Activated CD4-positive, alpha-beta T cell treated with anti-CD3 and anti-CD28 coated beads for 36 hours (primary cell): ENCODE data around the gene SMYD3. TPM values are rescaled to one million over a fixed set of nuclear protein-coding genes. Genes with fewer than 3 reads are reported as not detected.
"Not testable (repeated sequence)": the region's sequence is repeated elsewhere in the genome, so short reads cannot be mapped to it uniquely, and the experiment has no call there.

ENCODE experiments used
- ATAC-seq: fragments of 200-7000 bp; cut with Tn5 transposase; one replicate; pipeline ENCODE4 v1.10.0; 2021; ENCODE audit warnings: mild to moderate bottlenecking, moderate library complexity
- CTCF ChIA-PET: fragments of 350-600 bp; sonication (Branson Sonifier 250); formaldehyde crosslinking; loops from one replicate; lab custom pipeline; 2021; ENCODE audit warnings: antibody characterized with exemption; lab: Charles Lee
- POLR2A ChIA-PET: fragments of 350-600 bp; sonication (Branson Sonifier 250); formaldehyde crosslinking; loops from one replicate; lab custom pipeline; 2021; ENCODE audit warnings: antibody characterized with exemption, inconsistent platforms; lab: Charles Lee
- DNase-seq: peaks from one replicate; pipeline ENCODE4 v3.0.0-alpha.2; 2020
- H3K27ac Mint-ChIP-seq: one replicate; pipeline ENCODE4 v1.8.0; 2021; ENCODE audit warnings: mixed read lengths
- H3K27me3 Mint-ChIP-seq: one replicate; pipeline ENCODE4 v1.8.0; 2021; ENCODE audit warnings: mixed read lengths
- H3K36me3 Mint-ChIP-seq: one replicate; pipeline ENCODE4 v1.8.0; 2021; ENCODE audit warnings: low read depth, mixed read lengths
- H3K4me1 Mint-ChIP-seq: one replicate; pipeline ENCODE4 v1.8.0; 2021; ENCODE audit warnings: mixed read lengths
- H3K4me3 Mint-ChIP-seq: one replicate; pipeline ENCODE4 v1.8.0; 2021; ENCODE audit warnings: mild to moderate bottlenecking, moderate library complexity, mixed read lengths
- H3K9me3 Mint-ChIP-seq: one replicate; pipeline ENCODE4 v1.8.0; 2021; ENCODE audit warnings: low read depth, mixed read lengths
- intact Hi-C, 2 experiments: fragments of 100-400 bp; cut with DNase I in 1 of 2; cut with micrococcal nuclease in 1 of 2; formaldehyde crosslinking; loops; one replicate each; pipeline versions ENCODE4 v1.14.2 to v1.15.1; 2022 to 2024; cut with DNase I, micrococcal nuclease
- total RNA-seq, 2 experiments: library from RNA; stranded (reverse); gene quantifications; one replicate each; pipeline ENCODE4 v1.2.3, GENCODE V29; 2021

SMYD3 gene
- total RNA-seq, 2 experiments from 2014 or later, result 17.2 to 18.4 TPM

DNA sequence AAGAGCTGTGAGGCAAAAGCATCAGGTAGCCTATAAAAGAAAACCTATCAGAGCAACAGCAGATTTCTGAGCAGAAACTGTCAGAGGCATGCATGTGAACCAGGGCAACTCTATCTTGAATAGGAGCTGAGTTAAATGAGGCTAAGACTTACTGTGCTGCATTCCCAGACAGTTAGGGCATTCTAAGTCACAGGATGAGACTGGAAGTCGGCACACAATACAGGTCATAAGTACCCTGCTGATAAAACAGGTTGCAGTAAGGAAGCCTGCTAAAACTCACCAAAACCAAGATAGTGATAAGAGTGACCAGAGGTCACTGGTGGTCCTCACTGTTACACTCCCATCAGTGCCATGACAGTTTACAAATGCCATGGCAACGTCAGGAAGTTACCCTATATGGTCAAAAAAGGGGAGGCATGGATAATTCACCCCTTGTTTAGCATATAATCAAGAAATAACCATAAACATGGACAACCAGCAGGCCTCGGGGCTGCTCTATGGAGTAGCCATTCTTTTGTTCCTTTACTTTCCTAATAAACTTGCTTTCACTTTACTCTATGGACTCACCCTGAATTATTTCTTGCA is 150.0 kb downstream of the SMYD3 start:
- H3K27me3 Mint-ChIP-seq, DNase-seq, H3K27ac Mint-ChIP-seq, ATAC-seq, H3K4me3 Mint-ChIP-seq, H3K4me1 Mint-ChIP-seq, intact Hi-C loops: not testable (repeated sequence)
- peaks cover 43% of the 10 kb centered on the region for H3K36me3 Mint-ChIP-seq
- ChIA-PET POLR2A (interaction anchor here (0.6 kb wide), 1 partner anchor 190 kb away, joined by 3 read pairs; no protein-coding TSS in a partner anchor), CTCF (interaction anchor here (0.6 to 1.2 kb wide), 3 partner anchors 18 to 559 kb away, joined by 3 read pairs; no protein-coding TSS in a partner anchor)
- peaks cover 34% of the 10 kb centered on the region for H3K9me3 Mint-ChIP-seq

DNA sequence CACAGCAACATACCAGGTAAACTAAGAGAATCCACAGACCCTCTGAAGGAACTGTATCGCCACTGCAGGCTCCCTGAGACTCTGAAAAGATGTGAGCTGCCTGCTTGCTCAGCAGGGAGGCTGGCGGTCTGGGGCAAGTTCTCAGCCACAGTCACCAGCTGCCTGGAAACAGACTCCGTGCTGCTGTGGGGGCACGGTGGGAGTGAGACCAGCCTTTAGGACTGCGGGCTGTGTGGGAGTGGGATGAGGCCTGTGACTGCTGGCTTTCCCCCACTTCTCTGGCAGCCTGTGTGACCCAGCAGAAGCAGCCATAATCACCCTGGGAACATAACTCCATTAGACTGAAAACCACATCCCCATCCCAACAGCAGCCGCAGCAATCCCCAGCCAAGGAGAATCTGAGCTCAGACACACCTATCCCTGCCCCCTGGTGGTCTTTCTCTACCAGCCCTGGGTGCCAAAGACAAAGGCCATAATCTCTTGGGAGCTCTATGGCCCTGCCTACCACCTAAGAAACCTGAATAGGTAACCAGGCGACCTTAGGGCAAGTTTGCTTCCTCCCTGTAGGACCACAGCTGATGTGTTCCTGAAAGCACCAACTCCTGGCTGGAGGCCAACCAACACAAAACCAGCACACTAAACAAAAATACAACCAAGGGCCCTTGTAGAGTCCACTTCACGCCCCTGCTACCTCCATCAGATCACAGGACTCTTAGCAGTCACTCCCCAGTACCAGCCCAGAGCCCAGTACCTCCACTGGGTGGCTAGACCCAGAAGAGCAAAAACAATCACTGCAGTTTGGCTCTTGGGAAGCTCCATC is 151.5 kb downstream of the SMYD3 start:
- intact Hi-C loops, result no loop called here
- DNase-seq, result no peak
- ChIA-PET POLR2A (no interaction called here), CTCF (interaction anchor here (1.2 kb wide), 2 partner anchors 15 to 558 kb away, joined by 3 to 4 read pairs; no protein-coding TSS in a partner anchor)
- Mint-ChIP-seq H3K27me3 (no peaks in the 10 kb centered on the region), H3K27ac (no peak overlapping the region), H3K4me3 (no peak overlapping the region), H3K36me3 (peaks cover 34% of the 10 kb centered on the region), H3K9me3 (peaks cover 26% of the 10 kb centered on the region), H3K4me1 (no peaks in the 10 kb centered on the region)
- ATAC-seq, result no peak

DNA sequence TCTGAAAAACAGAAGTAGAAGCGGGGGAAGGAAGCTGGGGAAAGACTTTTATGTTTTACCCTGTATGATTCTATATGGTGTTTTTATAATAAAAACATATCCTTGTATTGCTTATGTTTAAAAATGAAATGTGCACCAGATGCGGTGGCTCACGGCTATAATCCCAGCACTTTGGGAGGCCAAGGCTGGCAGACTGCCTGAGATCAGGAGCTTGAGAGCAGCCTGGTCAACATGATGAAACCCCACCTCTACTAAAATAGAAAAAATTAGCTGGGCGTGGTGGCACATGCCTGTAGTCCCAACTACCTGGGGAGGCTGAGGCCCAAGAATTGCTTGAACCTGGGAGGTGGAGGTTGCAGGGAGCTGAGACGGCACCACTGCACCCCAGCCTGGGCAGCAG is 155.4 kb downstream of the SMYD3 start:
- no peak for ATAC-seq
- Mint-ChIP-seq H3K36me3 (peaks cover 20% of the 10 kb centered on the region), H3K4me3 (no peak overlapping the region), H3K27ac (no peak overlapping the region), H3K27me3 (no peaks in the 10 kb centered on the region), H3K4me1 (no peaks in the 10 kb centered on the region), H3K9me3 (peaks cover 1% of the 10 kb centered on the region)
- DNase-seq, result no peak
- ChIA-PET CTCF (interaction anchor here (1.9 kb wide), 1 partner anchor 16 kb away, joined by 4 read pairs; no protein-coding TSS in a partner anchor), POLR2A (no interaction called here)
- intact Hi-C loops, result loop anchor here in 1 of 2 experiments (5.0 kb wide), 1 partner anchor 1239 kb away; no protein-coding TSS in a partner anchor

DNA sequence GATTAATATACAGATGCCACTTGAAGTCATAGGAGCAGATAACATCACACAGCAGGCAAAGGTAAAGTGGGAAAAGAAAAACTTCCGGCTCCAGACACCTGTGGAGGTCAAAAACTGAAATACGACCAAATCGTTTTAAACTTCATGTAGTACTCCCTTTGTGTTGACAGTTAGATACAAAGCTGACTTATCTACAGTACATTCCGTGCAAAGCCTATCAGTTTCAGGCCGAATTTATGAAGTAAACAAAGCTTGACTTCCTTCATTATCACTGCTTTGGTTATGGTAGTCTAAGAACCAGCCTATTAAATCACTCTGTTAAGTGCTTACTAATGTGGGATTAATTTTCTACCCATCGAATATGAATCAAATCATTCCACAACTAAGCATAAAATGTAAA is 156.3 kb downstream of the SMYD3 start:
- intact Hi-C loops, result loop anchor here in 1 of 2 experiments (5.0 kb wide), 1 partner anchor 1238 kb away; no protein-coding TSS in a partner anchor
- ChIA-PET CTCF (interaction anchor here (1.9 kb wide), 1 partner anchor 15 kb away, joined by 4 read pairs; no protein-coding TSS in a partner anchor), POLR2A (interaction anchor here (0.7 kb wide), 1 partner anchor 13 kb away, joined by 3 read pairs; no protein-coding TSS in a partner anchor)
- Mint-ChIP-seq H3K4me3 (no peak overlapping the region), H3K27me3 (no peaks in the 10 kb centered on the region), H3K27ac (no peak overlapping the region), H3K9me3 (peaks cover 4% of the 10 kb centered on the region), H3K4me1 (no peaks in the 10 kb centered on the region), H3K36me3 (peaks cover 27% of the 10 kb centered on the region)
- DNase-seq, result no peak
- no peak for ATAC-seq

DNA sequence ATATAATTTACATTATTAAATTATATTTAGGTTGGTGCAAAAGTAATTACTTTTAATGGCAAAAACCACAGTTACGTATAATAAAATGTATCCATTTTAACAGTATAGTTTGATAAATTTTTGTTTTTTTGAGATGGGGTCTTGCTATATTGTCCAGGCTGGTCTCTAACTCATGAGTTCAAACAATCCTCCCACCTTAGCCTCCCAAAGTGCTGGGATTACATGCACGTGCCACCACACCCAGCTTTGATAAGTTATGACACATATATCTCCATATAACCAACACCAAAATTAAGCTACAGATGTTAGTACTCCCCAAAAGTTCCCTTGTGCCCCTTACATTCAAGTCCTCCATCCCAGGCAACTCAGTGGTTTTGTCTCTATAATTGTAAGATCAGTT is 163.1 kb downstream of the SMYD3 start:
- H3K4me3 Mint-ChIP-seq, result no peak overlapping the region
- H3K36me3 Mint-ChIP-seq, result peaks cover 26% of the 10 kb centered on the region
- peaks cover 7% of the 10 kb centered on the region for H3K4me1 Mint-ChIP-seq
- ATAC-seq (no peak), DNase-seq (no peak)
- intact Hi-C loops, result no loop called here
- ChIA-PET CTCF (no interaction called here), POLR2A (no interaction called here)
- no peak overlapping the region for H3K27ac Mint-ChIP-seq
- H3K27me3 Mint-ChIP-seq, result no peaks in the 10 kb centered on the region
- H3K9me3 Mint-ChIP-seq, result peaks cover 11% of the 10 kb centered on the region

GRCh38 chr1:246343251-246343650 is 163.8 kb downstream of the SMYD3 start:
- H3K36me3 Mint-ChIP-seq, result peaks cover 26% of the 10 kb centered on the region
- ChIA-PET CTCF (no interaction called here), POLR2A (no interaction called here)
- H3K4me1 Mint-ChIP-seq, result peaks cover 14% of the 10 kb centered on the region
- intact Hi-C loops, result no loop called here
- no peak overlapping the region for H3K4me3 Mint-ChIP-seq
- DNase-seq (no peak), ATAC-seq (no peak)
- H3K9me3 Mint-ChIP-seq, result peaks cover 11% of the 10 kb centered on the region
- no peaks in the 10 kb centered on the region for H3K27me3 Mint-ChIP-seq
- no peak overlapping the region for H3K27ac Mint-ChIP-seq

DNA sequence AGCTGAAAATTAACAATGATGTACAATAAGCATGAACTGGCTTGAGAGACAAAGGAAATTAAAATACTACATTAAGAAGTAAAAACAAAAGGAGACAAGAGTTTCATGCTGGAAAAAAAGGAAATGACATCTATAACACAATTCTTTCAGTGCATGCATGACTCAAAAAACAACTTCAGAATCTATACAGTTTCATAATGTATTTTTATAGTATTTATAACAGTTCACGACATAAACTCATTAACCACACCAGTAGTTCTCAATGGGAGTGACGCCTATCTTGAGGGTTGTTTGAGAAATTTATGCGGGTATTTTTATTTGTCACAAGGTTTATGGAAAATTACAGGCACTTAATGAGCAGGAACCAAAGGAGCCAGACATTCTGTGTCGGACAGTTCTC is 168.5 kb downstream of the SMYD3 start:
- ChIA-PET POLR2A (no interaction called here), CTCF (interaction anchor here (0.6 to 1.5 kb wide), 3 partner anchors 8 to 21 kb away, joined by 3 read pairs; no protein-coding TSS in a partner anchor)
- Mint-ChIP-seq H3K27me3 (no peaks in the 10 kb centered on the region), H3K4me1 (peaks cover 31% of the 10 kb centered on the region), H3K27ac (peak overlapping the region; percentile 37), H3K4me3 (no peak overlapping the region), H3K36me3 (peaks cover 16% of the 10 kb centered on the region), H3K9me3 (no peaks in the 10 kb centered on the region)
- DNase-seq (no peak), ATAC-seq (peak; percentile 86)
- intact Hi-C loops, result loop anchor here (1.0 to 10.0 kb wide), 5 partner anchors 8 to 1744 kb away; no protein-coding TSS in a partner anchor

DNA sequence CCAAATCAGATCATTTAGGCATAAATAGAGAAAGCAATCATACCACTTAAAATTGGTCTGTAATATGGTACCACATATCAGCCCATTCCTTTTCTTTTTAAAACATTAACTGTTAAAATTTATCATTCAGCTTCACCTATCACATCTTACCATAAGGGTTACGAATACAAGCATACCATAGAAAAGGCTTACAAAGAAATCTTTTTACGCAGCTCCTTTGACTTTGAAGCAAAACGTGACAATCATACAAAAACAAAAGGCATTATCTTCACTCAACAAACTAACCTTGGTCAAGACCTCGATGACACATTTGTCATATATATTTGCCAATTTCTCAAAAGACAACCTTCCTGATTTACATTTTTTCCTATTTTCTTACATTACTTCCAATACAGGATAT is 169.0 kb downstream of the SMYD3 start:
- Mint-ChIP-seq H3K4me3 (no peak overlapping the region), H3K4me1 (peaks cover 31% of the 10 kb centered on the region), H3K27ac (no peak overlapping the region), H3K36me3 (peaks cover 21% of the 10 kb centered on the region), H3K27me3 (no peaks in the 10 kb centered on the region), H3K9me3 (no peaks in the 10 kb centered on the region)
- ChIA-PET POLR2A (no interaction called here), CTCF (interaction anchor here (0.6 to 1.5 kb wide), 3 partner anchors 7 to 227 kb away, joined by 3 read pairs; no protein-coding TSS in a partner anchor)
- DNase-seq (no peak), ATAC-seq (peak; percentile 13)
- intact Hi-C loops, result loop anchor here (1.0 to 10.0 kb wide), 5 partner anchors 8 to 1743 kb away; no protein-coding TSS in a partner anchor

- DNase-seq, result no peak
Observed at GRCh38 chr1:246335151-246335550, 171.9 kb downstream of the SMYD3 start.

GRCh38 chr1:246333855-246334254 is 173.2 kb downstream of the SMYD3 start:
- no peak for DNase-seq
- no peak overlapping the region for H3K27ac Mint-ChIP-seq
- no peak overlapping the region for H3K4me3 Mint-ChIP-seq
- peaks cover 67% of the 10 kb centered on the region for H3K4me1 Mint-ChIP-seq
- intact Hi-C loops, result loop anchor here (5.0 to 10.0 kb wide), 4 partner anchors 141 to 1739 kb away; partner anchors contain the start of gene HNRNPU (in 1 of the 2)
- peaks cover 2% of the 10 kb centered on the region for H3K9me3 Mint-ChIP-seq
- H3K27me3 Mint-ChIP-seq, result no peaks in the 10 kb centered on the region
- H3K36me3 Mint-ChIP-seq, result peaks cover 49% of the 10 kb centered on the region
- ChIA-PET POLR2A (no interaction called here), CTCF (no interaction called here)
- ATAC-seq, result no peak

More at GRCh38 chr1:246335151-246335550, 171.9 kb downstream of the SMYD3 start:
- H3K4me1 Mint-ChIP-seq, result peaks cover 60% of the 10 kb centered on the region
- H3K4me3 Mint-ChIP-seq, result no peak overlapping the region
- CTCF ChIA-PET, result interaction anchor here (1.1 kb wide), 1 partner anchor 17 kb away, joined by 4 read pairs; no protein-coding TSS in a partner anchor
- H3K27me3 Mint-ChIP-seq, result no peaks in the 10 kb centered on the region
- no peak for ATAC-seq
- POLR2A ChIA-PET, result no interaction called here
- intact Hi-C loops, result loop anchor here (5.0 to 10.0 kb wide), 3 partner anchors 92 to 1740 kb away; no protein-coding TSS in a partner anchor
- peaks cover 2% of the 10 kb centered on the region for H3K9me3 Mint-ChIP-seq
- H3K27ac Mint-ChIP-seq, result no peak overlapping the region
- H3K36me3 Mint-ChIP-seq, result peaks cover 42% of the 10 kb centered on the region

DNA sequence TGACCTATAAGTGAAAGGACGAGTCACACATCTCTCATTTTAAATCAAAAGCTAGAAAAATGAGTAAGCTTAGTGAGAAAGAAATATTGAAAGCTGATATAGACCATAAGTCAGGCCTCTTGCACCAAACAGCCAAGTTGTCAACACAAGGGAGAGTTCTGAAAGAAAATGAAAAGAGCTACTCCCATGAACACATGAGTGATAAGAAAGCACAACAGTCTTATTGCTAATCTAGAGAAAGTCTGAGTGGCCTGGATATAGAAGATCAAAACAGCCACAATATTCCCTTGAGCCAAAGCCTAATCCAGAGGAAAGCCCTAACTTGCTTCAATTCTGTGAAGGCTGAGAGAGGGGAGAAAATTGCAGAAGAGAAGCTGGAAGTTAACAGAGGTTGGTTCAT is 175.0 kb downstream of the SMYD3 start:
- ATAC-seq (peak; percentile 66), DNase-seq (peak; percentile 22)
- no peaks in the 10 kb centered on the region for H3K27me3 Mint-ChIP-seq
- peaks cover 54% of the 10 kb centered on the region for H3K4me1 Mint-ChIP-seq
- H3K4me3 Mint-ChIP-seq, result no peak overlapping the region
- POLR2A ChIA-PET, result interaction anchor here (0.7 kb wide), 1 partner anchor 34 kb away, joined by 4 read pairs; no protein-coding TSS in a partner anchor
- H3K9me3 Mint-ChIP-seq, result peaks cover 4% of the 10 kb centered on the region
- intact Hi-C loops, result loop anchor here (5.0 to 10.0 kb wide), 4 partner anchors 143 to 1737 kb away; partner anchors contain the start of gene HNRNPU (in 1 of the 2)
- CTCF ChIA-PET, result interaction anchor here (0.6 kb wide), 2 partner anchors 147 to 235 kb away, joined by 3 to 4 read pairs; partner anchors contain the start of gene CNST
- H3K27ac Mint-ChIP-seq, result peak overlapping the region; percentile 69
- peaks cover 57% of the 10 kb centered on the region for H3K36me3 Mint-ChIP-seq
